ENCODE results near the gene KLHL25.

- TF ChIP-seq CTCF (conservative IDR thresholded peaks at IDR 0.05; ENCODE audit: low read depth, low read length): no peak
- TF ChIP-seq EZH2 (IDR thresholded peaks at IDR 0.05; ENCODE audit: borderline replicate concordance, low read depth, low read length, poor library complexity, severe bottlenecking): no peak
Measured at GRCh38 chr15:85741021-85741421, 53.7 kb downstream of the KLHL25 start.
